Measurements from ENCODE around the gene PHF12.

GRCh38 chr17:28959471-28959871 lies 8.2 kb upstream of the PHF12 start:
- TF ChIP-seq CTCF (IDR thresholded peaks at IDR 0.05) = no peak
- no peak for TF ChIP-seq EP300 (IDR thresholded peaks at IDR 0.05)
